ENCODE measurements around the gene RBMS1.

DNA sequence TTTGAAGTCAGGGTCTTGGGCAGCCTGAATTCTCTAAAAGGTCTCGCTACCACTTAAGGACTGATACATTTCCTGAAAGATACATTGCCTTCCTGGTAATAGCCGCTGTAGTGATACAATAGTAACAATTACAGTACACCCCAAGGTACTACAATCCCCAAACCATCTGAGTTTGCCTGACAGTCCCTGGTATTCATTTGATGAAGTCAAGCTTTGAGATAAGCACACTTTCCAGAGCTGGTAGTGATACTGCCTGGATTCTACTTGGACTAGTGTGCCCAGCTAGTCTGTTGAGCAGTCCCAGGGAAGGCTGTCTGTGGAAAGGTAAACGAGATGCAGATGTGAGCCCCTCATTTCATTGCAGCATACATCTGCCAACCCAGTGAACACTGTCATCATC is 269.1 kb downstream of the RBMS1 start:
- TF ChIP-seq, protein P1, sequence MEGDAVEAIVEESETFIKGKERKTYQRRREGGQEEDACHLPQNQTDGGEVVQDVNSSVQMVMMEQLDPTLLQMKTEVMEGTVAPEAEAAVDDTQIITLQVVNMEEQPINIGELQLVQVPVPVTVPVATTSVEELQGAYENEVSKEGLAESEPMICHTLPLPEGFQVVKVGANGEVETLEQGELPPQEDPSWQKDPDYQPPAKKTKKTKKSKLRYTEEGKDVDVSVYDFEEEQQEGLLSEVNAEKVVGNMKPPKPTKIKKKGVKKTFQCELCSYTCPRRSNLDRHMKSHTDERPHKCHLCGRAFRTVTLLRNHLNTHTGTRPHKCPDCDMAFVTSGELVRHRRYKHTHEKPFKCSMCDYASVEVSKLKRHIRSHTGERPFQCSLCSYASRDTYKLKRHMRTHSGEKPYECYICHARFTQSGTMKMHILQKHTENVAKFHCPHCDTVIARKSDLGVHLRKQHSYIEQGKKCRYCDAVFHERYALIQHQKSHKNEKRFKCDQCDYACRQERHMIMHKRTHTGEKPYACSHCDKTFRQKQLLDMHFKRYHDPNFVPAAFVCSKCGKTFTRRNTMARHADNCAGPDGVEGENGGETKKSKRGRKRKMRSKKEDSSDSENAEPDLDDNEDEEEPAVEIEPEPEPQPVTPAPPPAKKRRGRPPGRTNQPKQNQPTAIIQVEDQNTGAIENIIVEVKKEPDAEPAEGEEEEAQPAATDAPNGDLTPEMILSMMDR (IDR thresholded peaks at IDR 0.05; ENCODE audit: low read depth, low read length, missing input control) = no peak
- TF ChIP-seq HNF4G (IDR thresholded peaks at IDR 0.05) (no peak), SP1 (IDR thresholded peaks at IDR 0.05) (no peak), RAD21 (IDR thresholded peaks at IDR 0.05) (no peak)
